HepG2 (cell line): ENCODE results near the gene GJD3. TPM values are rescaled to one million over a fixed set of nuclear protein-coding genes. Genes with fewer than 3 reads are reported as not detected.
A peak's percentile ranks its signal among the peaks of the same experiment; 100 is the strongest.

Source experiments
- CCDC6 ChIP-seq: sonication (generic); formaldehyde crosslinking; IDR thresholded peaks from 2 replicates; pipeline ENCODE4 v1.8.1; 2022; ENCODE audit warnings: mild to moderate bottlenecking, missing genetic modification reagents, moderate library complexity
- ESRRA ChIP-seq: sonication (generic); formaldehyde crosslinking; IDR thresholded peaks from 2 replicates; pipeline ENCODE4 v1.5.1; 2020; ENCODE audit warnings: mild to moderate bottlenecking, low read depth, missing genetic modification reagents
- FOXA3 ChIP-seq: IDR thresholded peaks from 2 replicates; pipeline ENCODE4 v1.6.1; 2016; ENCODE audit warnings: missing genetic modification reagents, missing compliant biosample characterization
- HDAC6 ChIP-seq: fragments of 200-600 bp; sonication (generic); IDR thresholded peaks from 2 replicates; pipeline ENCODE4 v1.7.0; 2017; ENCODE audit warnings: mild to moderate bottlenecking, antibody characterized with exemption, low read length, low read depth
- MBNL3 ChIP-seq: fragments of 250-450 bp; sonication (Bioruptor Pico); conservative IDR thresholded peaks from 2 replicates; pipeline ENCODE4 v1.8.0; 2022; ENCODE audit warnings: mild to moderate bottlenecking, inconsistent platforms
- NFE2L2 ChIP-seq: fragments of 150-350 bp; IDR thresholded peaks from 2 replicates; pipeline ENCODE4 v1.6.1; 2014; ENCODE audit warnings: low read length
- TEF ChIP-seq: sonication (generic); formaldehyde crosslinking; IDR thresholded peaks from 2 replicates; pipeline ENCODE4 v1.5.0; 2020; ENCODE audit warnings: missing genetic modification reagents
- THAP9 ChIP-seq: sonication (generic); formaldehyde crosslinking; IDR thresholded peaks from 2 replicates; pipeline ENCODE4; 2020; ENCODE audit warnings: missing genetic modification reagents, mild to moderate bottlenecking, borderline replicate concordance
- ZNF256 ChIP-seq: sonication (generic); formaldehyde crosslinking; conservative IDR thresholded peaks from 2 replicates; pipeline ENCODE4 v1.4.0; 2020; ENCODE audit warnings: missing genetic modification reagents
- ZNF430 ChIP-seq: sonication (generic); formaldehyde crosslinking; IDR thresholded peaks from 2 replicates; pipeline ENCODE4 v1.9.0; 2021; ENCODE audit warnings: mild to moderate bottlenecking, missing genetic modification reagents
- ZNF431 ChIP-seq: sonication (generic); formaldehyde crosslinking; IDR thresholded peaks from 2 replicates; pipeline ENCODE4 v1.9.0; 2022; ENCODE audit warnings: missing genetic modification reagents, low read depth, mild to moderate bottlenecking, borderline replicate concordance
- ZNF660 ChIP-seq: sonication (generic); formaldehyde crosslinking; IDR thresholded peaks from 2 replicates; pipeline ENCODE4 v1.5.1; 2020; ENCODE audit warnings: mild to moderate bottlenecking, low read depth, missing genetic modification reagents, borderline replicate concordance
- ZNF772 ChIP-seq: sonication (generic); formaldehyde crosslinking; IDR thresholded peaks from 2 replicates; pipeline ENCODE4 v1.5.0; 2020; ENCODE audit warnings: mild to moderate bottlenecking, missing genetic modification reagents
- ZNF841 ChIP-seq: sonication (generic); formaldehyde crosslinking; IDR thresholded peaks from 2 replicates; pipeline ENCODE4 v1.8.1; 2023; ENCODE audit warnings: missing genetic modification reagents, borderline replicate concordance
- ZNF850 ChIP-seq: sonication (generic); formaldehyde crosslinking; conservative IDR thresholded peaks from 2 replicates; pipeline ENCODE4 v1.9.0; 2021; ENCODE audit warnings: mild to moderate bottlenecking, missing genetic modification reagents
- polyA plus RNA-seq, 8 experiments: library from polyadenylated mRNA; depleted of rRNA in 3 of 8; stranded (reverse) in 7 of 8; unstranded in 1 of 8; fragments of >200 nt; fragmentation: Illumina TruSeq in 4 of 8; extraction: Trizol in 4 of 8; gene quantifications; 2 replicates each; pipeline versions ENCODE4 v1.2.1 to v1.2.3, GENCODE V29; 2011 to 2016; ENCODE audit warnings: low read depth in 4 of 8, missing spikeins in 1 of 8, mixed read lengths in 1 of 8; ENCODE audit not compliant: insufficient read depth in 1 of 8
- total RNA-seq, 5 experiments: library from RNA; depleted of rRNA; stranded (reverse); fragments of >200 nt; fragmentation: Illumina TruSeq; extraction: Trizol; gene quantifications; 2 replicates each; pipeline ENCODE4 v1.2.3, GENCODE V29; 2016; ENCODE audit warnings: low read depth in 1 of 5
- TF ChIP-seq, protein P1 (sequence below): sonication (generic); formaldehyde crosslinking; IDR thresholded peaks from 2 replicates; pipeline ENCODE4 v1.4.0; 2020; ENCODE audit warnings: missing genetic modification reagents
- TF ChIP-seq, protein P2 (sequence below): sonication (generic); formaldehyde crosslinking; IDR thresholded peaks from 2 replicates; pipeline ENCODE4 v1.4.0; 2020; ENCODE audit warnings: missing genetic modification reagents

Gene GJD3
- total and polyA plus RNA-seq, 2 of the 13 experiments (the other 11 are each of a cell fraction or from before 2014, with no cell fraction given) = not detected

DNA sequence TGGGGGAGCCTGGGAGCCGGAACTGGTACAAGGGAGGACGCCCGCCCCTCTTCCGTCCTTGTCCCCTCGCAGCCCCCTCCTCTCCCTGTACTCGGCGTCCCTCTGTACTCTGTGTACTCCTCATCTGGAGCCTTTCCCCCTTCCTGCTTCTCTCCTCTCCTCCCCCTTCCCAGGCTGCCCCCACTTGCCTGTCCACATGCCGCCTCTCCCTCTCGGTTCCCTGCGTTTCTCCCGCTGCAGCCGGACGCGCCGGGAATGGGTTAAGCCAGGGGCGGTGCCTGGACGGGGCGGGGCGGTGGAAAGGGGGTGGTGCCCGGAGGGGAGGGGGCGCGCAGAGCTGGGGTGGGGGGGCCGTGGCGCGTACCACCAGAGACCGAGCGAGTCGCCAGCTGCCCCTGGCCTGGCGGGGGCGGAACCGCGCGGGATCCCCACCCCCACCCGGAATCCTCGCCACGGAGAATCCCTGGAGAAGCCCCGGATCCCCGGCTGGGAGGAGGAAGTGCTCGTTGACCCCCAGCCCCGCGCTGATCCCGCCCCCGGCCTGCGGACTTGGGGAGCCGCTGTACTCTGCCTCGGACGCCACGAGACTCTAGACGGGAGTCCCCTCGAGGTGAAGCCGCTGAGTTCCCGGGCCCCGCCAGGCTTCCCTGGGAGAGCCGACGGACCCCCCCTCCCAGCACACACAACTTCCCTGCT, 22.6 kb downstream of the GJD3 start (continued):
- TF ChIP-seq, protein P1, sequence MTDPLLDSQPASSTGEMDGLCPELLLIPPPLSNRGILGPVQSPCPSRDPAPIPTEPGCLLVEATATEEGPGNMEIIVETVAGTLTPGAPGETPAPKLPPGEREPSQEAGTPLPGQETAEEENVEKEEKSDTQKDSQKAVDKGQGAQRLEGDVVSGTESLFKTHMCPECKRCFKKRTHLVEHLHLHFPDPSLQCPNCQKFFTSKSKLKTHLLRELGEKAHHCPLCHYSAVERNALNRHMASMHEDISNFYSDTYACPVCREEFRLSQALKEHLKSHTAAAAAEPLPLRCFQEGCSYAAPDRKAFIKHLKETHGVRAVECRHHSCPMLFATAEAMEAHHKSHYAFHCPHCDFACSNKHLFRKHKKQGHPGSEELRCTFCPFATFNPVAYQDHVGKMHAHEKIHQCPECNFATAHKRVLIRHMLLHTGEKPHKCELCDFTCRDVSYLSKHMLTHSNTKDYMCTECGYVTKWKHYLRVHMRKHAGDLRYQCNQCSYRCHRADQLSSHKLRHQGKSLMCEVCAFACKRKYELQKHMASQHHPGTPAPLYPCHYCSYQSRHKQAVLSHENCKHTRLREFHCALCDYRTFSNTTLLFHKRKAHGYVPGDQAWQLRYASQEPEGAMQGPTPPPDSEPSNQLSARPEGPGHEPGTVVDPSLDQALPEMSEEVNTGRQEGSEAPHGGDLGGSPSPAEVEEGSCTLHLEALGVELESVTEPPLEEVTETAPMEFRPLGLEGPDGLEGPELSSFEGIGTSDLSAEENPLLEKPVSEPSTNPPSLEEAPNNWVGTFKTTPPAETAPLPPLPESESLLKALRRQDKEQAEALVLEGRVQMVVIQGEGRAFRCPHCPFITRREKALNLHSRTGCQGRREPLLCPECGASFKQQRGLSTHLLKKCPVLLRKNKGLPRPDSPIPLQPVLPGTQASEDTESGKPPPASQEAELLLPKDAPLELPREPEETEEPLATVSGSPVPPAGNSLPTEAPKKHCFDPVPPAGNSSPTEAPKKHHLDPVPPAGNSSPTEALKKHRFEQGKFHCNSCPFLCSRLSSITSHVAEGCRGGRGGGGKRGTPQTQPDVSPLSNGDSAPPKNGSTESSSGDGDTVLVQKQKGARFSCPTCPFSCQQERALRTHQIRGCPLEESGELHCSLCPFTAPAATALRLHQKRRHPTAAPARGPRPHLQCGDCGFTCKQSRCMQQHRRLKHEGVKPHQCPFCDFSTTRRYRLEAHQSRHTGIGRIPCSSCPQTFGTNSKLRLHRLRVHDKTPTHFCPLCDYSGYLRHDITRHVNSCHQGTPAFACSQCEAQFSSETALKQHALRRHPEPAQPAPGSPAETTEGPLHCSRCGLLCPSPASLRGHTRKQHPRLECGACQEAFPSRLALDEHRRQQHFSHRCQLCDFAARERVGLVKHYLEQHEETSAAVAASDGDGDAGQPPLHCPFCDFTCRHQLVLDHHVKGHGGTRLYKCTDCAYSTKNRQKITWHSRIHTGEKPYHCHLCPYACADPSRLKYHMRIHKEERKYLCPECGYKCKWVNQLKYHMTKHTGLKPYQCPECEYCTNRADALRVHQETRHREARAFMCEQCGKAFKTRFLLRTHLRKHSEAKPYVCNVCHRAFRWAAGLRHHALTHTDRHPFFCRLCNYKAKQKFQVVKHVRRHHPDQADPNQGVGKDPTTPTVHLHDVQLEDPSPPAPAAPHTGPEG (CRISPR knock-in tag) = no peak
- TF ChIP-seq ZNF841 (CRISPR knock-in tag) (no peak), ZNF850 (CRISPR knock-in tag) (no peak), ZNF431 (CRISPR knock-in tag) (no peak; the same call in 1 of the 2 replicates), ZNF430 (0 out of 2 replicates have a peak, but pooled peaks have one; percentile 6), ZNF660 (CRISPR knock-in tag) (no peak), NFE2L2 (no peak), TEF (CRISPR knock-in tag) (no peak), HDAC6 (no peak), ZNF772 (CRISPR knock-in tag) (no peak), FOXA3 (CRISPR knock-in tag) (no peak; the same call in 1 of the 2 replicates), THAP9 (CRISPR knock-in tag) (no peak), MBNL3 (CRISPR knock-in tag) (no peak), ESRRA (CRISPR knock-in tag) (0 out of 2 replicates have a peak, but pooled peaks have one; percentile 3), CCDC6 (CRISPR knock-in tag) (no peak), ZNF256 (CRISPR knock-in tag) (no peak)
- TF ChIP-seq, protein P2, sequence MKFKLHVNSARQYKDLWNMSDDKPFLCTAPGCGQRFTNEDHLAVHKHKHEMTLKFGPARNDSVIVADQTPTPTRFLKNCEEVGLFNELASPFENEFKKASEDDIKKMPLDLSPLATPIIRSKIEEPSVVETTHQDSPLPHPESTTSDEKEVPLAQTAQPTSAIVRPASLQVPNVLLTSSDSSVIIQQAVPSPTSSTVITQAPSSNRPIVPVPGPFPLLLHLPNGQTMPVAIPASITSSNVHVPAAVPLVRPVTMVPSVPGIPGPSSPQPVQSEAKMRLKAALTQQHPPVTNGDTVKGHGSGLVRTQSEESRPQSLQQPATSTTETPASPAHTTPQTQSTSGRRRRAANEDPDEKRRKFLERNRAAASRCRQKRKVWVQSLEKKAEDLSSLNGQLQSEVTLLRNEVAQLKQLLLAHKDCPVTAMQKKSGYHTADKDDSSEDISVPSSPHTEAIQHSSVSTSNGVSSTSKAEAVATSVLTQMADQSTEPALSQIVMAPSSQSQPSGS (CRISPR knock-in tag) = no peak
